ENCODE data around the gene INCA1.
A peak's percentile ranks its signal among the peaks of the same experiment; 100 is the strongest.

DNA sequence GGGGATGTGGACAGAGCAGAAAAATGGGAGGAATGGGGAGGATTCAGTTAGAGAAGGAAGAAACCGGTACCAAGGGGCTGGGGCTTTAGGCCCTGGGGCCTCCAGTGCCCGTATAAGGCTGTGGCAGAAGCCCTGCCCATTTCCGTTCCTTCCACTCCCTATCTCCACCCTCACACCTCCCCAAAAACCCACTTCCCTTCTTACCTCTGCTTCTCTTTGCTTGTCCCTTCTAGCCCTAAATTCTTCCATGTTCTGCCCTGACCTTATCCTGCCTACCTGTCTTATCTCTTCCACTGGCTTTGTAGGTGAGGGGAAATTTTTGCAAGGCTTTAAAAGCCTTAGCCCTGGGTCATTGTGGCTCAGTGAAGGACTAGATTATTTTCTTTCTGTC, 53.2 kb downstream of the INCA1 start:
- TF ChIP-seq, protein P1, sequence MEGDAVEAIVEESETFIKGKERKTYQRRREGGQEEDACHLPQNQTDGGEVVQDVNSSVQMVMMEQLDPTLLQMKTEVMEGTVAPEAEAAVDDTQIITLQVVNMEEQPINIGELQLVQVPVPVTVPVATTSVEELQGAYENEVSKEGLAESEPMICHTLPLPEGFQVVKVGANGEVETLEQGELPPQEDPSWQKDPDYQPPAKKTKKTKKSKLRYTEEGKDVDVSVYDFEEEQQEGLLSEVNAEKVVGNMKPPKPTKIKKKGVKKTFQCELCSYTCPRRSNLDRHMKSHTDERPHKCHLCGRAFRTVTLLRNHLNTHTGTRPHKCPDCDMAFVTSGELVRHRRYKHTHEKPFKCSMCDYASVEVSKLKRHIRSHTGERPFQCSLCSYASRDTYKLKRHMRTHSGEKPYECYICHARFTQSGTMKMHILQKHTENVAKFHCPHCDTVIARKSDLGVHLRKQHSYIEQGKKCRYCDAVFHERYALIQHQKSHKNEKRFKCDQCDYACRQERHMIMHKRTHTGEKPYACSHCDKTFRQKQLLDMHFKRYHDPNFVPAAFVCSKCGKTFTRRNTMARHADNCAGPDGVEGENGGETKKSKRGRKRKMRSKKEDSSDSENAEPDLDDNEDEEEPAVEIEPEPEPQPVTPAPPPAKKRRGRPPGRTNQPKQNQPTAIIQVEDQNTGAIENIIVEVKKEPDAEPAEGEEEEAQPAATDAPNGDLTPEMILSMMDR (IDR thresholded peaks at IDR 0.05; ENCODE audit: insufficient read depth, low read length) = no peak
- TF ChIP-seq GABPA (IDR thresholded peaks at IDR 0.05; ENCODE audit: low read depth) (no peak), POLR2AphosphoS5 (IDR thresholded peaks at IDR 0.05; ENCODE audit: low read depth) (no peak), SPI1 (IDR thresholded peaks at IDR 0.05; ENCODE audit: borderline replicate concordance, low read depth) (peak; percentile 83; the same call in 1 of the 2 replicates)
- TF ChIP-seq, protein P2, sequence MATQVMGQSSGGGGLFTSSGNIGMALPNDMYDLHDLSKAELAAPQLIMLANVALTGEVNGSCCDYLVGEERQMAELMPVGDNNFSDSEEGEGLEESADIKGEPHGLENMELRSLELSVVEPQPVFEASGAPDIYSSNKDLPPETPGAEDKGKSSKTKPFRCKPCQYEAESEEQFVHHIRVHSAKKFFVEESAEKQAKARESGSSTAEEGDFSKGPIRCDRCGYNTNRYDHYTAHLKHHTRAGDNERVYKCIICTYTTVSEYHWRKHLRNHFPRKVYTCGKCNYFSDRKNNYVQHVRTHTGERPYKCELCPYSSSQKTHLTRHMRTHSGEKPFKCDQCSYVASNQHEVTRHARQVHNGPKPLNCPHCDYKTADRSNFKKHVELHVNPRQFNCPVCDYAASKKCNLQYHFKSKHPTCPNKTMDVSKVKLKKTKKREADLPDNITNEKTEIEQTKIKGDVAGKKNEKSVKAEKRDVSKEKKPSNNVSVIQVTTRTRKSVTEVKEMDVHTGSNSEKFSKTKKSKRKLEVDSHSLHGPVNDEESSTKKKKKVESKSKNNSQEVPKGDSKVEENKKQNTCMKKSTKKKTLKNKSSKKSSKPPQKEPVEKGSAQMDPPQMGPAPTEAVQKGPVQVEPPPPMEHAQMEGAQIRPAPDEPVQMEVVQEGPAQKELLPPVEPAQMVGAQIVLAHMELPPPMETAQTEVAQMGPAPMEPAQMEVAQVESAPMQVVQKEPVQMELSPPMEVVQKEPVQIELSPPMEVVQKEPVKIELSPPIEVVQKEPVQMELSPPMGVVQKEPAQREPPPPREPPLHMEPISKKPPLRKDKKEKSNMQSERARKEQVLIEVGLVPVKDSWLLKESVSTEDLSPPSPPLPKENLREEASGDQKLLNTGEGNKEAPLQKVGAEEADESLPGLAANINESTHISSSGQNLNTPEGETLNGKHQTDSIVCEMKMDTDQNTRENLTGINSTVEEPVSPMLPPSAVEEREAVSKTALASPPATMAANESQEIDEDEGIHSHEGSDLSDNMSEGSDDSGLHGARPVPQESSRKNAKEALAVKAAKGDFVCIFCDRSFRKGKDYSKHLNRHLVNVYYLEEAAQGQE (IDR thresholded peaks at IDR 0.05; ENCODE audit: insufficient replicate concordance, low read depth) = no peak
